Activated B cell treated with CpG ODN at 0.5 μM for 24 hours (primary cell): ENCODE results near the gene LPP. TPM values are rescaled to one million over a fixed set of nuclear protein-coding genes. Genes with fewer than 3 reads are reported as not detected.

ENCODE experiments used
- ATAC-seq: fragments of 200-7000 bp; cut with Tn5 transposase; one replicate; pipeline ENCODE4 v1.10.0; 2021; ENCODE audit warnings: low read depth, mild to moderate bottlenecking, moderate library complexity
- CTCF ChIA-PET: fragments of 350-600 bp; sonication (Branson Sonifier 250); formaldehyde crosslinking; loops from one replicate; lab custom pipeline; 2021; ENCODE audit warnings: antibody characterized with exemption; lab: Charles Lee
- POLR2A ChIA-PET: fragments of 350-600 bp; sonication (Branson Sonifier 250); formaldehyde crosslinking; loops from one replicate; lab custom pipeline; 2021; ENCODE audit warnings: antibody characterized with exemption; lab: Charles Lee
- DNase-seq: peaks from one replicate; pipeline ENCODE4 v3.0.0; 2022
- H3K27ac Mint-ChIP-seq: one replicate; pipeline ENCODE4 v1.8.0; 2020; ENCODE audit warnings: mixed read lengths
- H3K27me3 Mint-ChIP-seq: one replicate; pipeline ENCODE4 v1.8.0; 2021; ENCODE audit warnings: mixed read lengths
- H3K36me3 Mint-ChIP-seq: one replicate; pipeline ENCODE4 v1.8.0; 2021; ENCODE audit warnings: low read depth, mixed read lengths
- H3K4me1 Mint-ChIP-seq: one replicate; pipeline ENCODE4 v1.8.0; 2021; ENCODE audit warnings: mixed read lengths
- H3K4me3 Mint-ChIP-seq: one replicate; pipeline ENCODE4 v1.8.0; 2020; ENCODE audit warnings: mild to moderate bottlenecking, mixed read lengths
- H3K9me3 Mint-ChIP-seq: one replicate; pipeline ENCODE4 v1.8.0; 2020; ENCODE audit warnings: mixed read lengths
- CTCF ChIP-seq: fragments of 200-600 bp; IDR thresholded peaks from one replicate; pipeline ENCODE4 v1.8.0; 2022; ENCODE audit warnings: antibody characterized with exemption, mild to moderate bottlenecking
- intact Hi-C: fragments of 100-400 bp; cut with micrococcal nuclease; formaldehyde crosslinking; loops from one replicate; pipeline ENCODE4 v1.15.1; 2024
- total RNA-seq: library from RNA; stranded (reverse); gene quantifications from 2 replicates; pipeline ENCODE4 v1.2.3, GENCODE V29; 2022

The LPP gene
- total RNA-seq, 1 donor from 2014 or later: 60.1 TPM

DNA sequence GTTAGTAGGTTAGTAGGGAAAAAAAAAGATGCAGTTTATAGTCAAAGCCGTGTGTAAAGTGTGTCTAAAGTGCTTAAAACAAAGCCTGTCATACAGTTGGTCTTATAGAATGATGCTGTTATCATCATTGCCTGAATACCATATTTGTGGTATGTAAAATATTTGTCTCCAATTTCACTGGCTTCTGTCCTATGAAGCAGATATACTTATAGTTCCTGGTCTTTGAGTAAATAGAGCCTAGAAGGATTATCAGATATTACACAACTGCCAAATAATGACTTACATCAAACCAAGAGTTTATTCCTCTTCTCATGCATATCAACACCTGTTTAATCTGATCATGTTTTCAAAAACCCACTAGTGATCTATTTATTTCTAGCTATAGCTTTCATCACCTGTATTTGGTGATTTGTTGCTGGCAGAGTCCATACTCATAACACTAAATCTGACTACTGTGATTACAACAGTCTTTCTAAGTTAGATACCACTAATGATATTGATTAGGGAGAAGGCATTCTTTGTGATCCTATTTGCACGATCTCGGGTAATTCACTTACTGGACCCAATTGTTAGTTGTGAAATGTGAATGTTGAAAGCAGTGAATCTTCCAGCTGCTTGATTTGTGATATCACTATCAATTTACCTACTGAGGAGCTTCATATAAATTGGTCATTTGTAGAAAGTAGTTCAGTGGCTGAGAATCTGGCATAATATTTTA, 413.7 kb downstream of the LPP start:
- Mint-ChIP-seq H3K9me3 (no peaks in the 10 kb centered on the region), H3K27me3 (no peaks in the 10 kb centered on the region), H3K4me1 (peaks cover 2% of the 10 kb centered on the region), H3K4me3 (no peak overlapping the region), H3K36me3 (peaks cover 1% of the 10 kb centered on the region), H3K27ac (no peak overlapping the region)
- no peak for TF ChIP-seq CTCF
- ATAC-seq (no peak), DNase-seq (no peak)
- POLR2A ChIA-PET: interaction anchor here (1.0 to 1.1 kb wide), 3 partner anchors 24 to 135 kb away, joined by 3 to 5 read pairs (median 4); no protein-coding TSS in a partner anchor
- intact Hi-C loops: loop anchor here (5.0 kb wide), 1 partner anchor 40 kb away; no protein-coding TSS in a partner anchor
- CTCF ChIA-PET: no interaction called here

GRCh38 chr3:188568736-188569135, 414.8 kb downstream of the LPP start:
- DNase-seq (no peak), ATAC-seq (no peak)
- Mint-ChIP-seq H3K4me1 (peaks cover 13% of the 10 kb centered on the region), H3K9me3 (no peaks in the 10 kb centered on the region), H3K4me3 (no peak overlapping the region), H3K27me3 (no peaks in the 10 kb centered on the region), H3K27ac (no peak overlapping the region), H3K36me3 (peaks cover 1% of the 10 kb centered on the region)
- intact Hi-C loops: loop anchor here (5.0 kb wide), 1 partner anchor 41 kb away; no protein-coding TSS in a partner anchor
- ChIA-PET POLR2A (interaction anchor here (0.6 to 1.1 kb wide), 3 partner anchors 104 to 136 kb away, joined by 4 to 5 read pairs (median 4); no protein-coding TSS in a partner anchor), CTCF (no interaction called here)
- no peak for TF ChIP-seq CTCF

DNA sequence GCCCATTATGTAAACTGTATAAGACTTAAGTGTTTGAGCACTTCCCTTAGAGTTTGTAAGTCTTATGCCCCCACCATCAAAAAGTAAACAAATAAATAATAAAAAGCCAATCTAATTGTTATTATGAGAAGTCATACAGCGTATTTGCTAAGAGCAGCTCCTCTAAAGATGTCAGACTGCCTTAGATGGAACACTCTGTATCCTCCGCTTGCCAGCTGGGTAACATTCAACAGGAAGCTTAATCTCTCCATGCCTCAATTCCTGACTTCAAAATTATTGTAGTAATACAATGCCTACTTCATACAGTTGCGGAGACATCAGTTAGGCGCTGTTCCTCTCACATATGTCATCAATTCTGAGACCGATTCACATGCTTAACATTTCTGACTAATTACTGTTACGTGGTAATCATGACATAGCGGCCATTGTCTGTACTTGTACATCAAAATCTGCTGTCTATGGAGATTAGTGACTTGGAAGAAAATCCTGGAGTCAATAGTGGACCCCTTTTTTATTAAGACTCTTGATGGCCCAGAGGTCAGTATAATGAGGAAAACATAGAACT, 417.7 kb downstream of the LPP start:
- ChIA-PET POLR2A (interaction anchor here (1.2 kb wide), 1 partner anchor 98 kb away, joined by 4 read pairs; no protein-coding TSS in a partner anchor), CTCF (interaction anchor here (1.7 kb wide), 1 partner anchor 383 kb away, joined by 6 read pairs; no protein-coding TSS in a partner anchor)
- no peak overlapping the region for H3K4me3 Mint-ChIP-seq
- H3K4me1 Mint-ChIP-seq: peaks cover 24% of the 10 kb centered on the region
- H3K27ac Mint-ChIP-seq: no peak overlapping the region
- DNase-seq (no peak), ATAC-seq (no peak)
- no peaks in the 10 kb centered on the region for H3K9me3 Mint-ChIP-seq
- no peaks in the 10 kb centered on the region for H3K27me3 Mint-ChIP-seq
- intact Hi-C loops: no loop called here
- peaks cover 14% of the 10 kb centered on the region for H3K36me3 Mint-ChIP-seq
- no peak for TF ChIP-seq CTCF

DNA sequence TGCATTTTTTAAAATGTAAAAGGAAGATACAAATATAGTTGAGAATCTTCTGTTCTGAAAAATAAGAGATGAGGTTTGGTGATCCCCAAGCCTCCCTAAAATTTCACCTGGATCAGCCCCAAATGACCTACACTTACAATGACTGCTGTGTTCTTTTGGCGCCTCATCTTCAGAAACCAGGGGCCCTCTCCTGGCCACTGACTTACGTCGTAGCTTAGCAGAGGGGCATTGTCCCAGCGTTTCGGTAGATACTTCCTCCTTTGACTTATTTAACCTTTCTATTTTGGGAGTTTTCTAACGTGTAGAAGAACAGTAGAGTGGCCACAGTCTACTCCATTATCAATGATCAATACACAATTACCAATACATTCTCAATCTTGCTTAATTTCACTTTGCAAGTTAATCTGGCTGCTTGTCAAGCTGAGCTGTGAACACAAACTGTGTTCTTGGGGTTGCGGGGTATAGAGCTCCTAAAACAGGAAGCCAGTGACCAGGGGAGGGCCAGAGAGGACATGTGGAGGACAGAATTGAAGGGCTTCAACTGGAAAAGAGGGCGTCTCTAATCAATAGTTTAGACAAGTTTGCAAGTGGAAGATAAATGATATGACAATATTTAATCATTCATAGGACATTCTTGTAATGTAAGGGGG, 419.5 kb downstream of the LPP start:
- H3K9me3 Mint-ChIP-seq: no peaks in the 10 kb centered on the region
- peak overlapping the region; percentile 82 for H3K27ac Mint-ChIP-seq
- intact Hi-C loops: no loop called here
- ChIA-PET CTCF (interaction anchor here (0.6 to 3.4 kb wide), 12 partner anchors 10 to 834 kb away, joined by 3 to 22 read pairs (median 4); no protein-coding TSS in a partner anchor), POLR2A (interaction anchor here (0.6 to 2.7 kb wide), 13 partner anchors 9 to 833 kb away, joined by 3 to 10 read pairs (median 5); partner anchors contain the start of gene BCL6)
- ATAC-seq (peak; percentile 71), DNase-seq (no peak)
- peak overlapping the region; percentile 39 for H3K4me3 Mint-ChIP-seq
- TF ChIP-seq CTCF: no peak
- H3K36me3 Mint-ChIP-seq: peaks cover 18% of the 10 kb centered on the region
- H3K27me3 Mint-ChIP-seq: no peaks in the 10 kb centered on the region
- peaks cover 32% of the 10 kb centered on the region for H3K4me1 Mint-ChIP-seq
